Measurements from ENCODE around the gene THBS2.
"Not testable (repeated sequence)": the region's sequence is repeated elsewhere in the genome, so short reads cannot be mapped to it uniquely, and the experiment has no call there.

Gene THBS2

GRCh38 chr6:169205176-169206160 is 48.2 kb downstream of the THBS2 start:
- DNase-seq: no peak

GRCh38 chr6:169204167-169204566 is 49.5 kb downstream of the THBS2 start:
- no peak for DNase-seq

GRCh38 chr6:169201985-169202384 is 51.7 kb downstream of the THBS2 start:
- no peak for DNase-seq

- DNase-seq: no peak
These were observed 52.6 kb downstream of the THBS2 start for GRCh38 chr6:169200893-169201514.

GRCh38 chr6:169199625-169200335 is 53.9 kb downstream of the THBS2 start:
- DNase-seq: no peak

- no peak for DNase-seq
These were observed 54.8 kb downstream of the THBS2 start for GRCh38 chr6:169198885-169199284.

GRCh38 chr6:169197929-169198328 is 55.7 kb downstream of the THBS2 start:
- not testable (repeated sequence) for DNase-seq

GRCh38 chr6:169196279-169196678 is 57.4 kb downstream of the THBS2 start:
- not testable (repeated sequence) for DNase-seq

- no peak for DNase-seq
These were observed 58.9 kb downstream of the THBS2 start for GRCh38 chr6:169194737-169195136.

GRCh38 chr6:169190970-169191369 is 62.7 kb downstream of the THBS2 start:
- no peak for DNase-seq

- DNase-seq: no peak
These were observed 63.5 kb downstream of the THBS2 start for GRCh38 chr6:169190144-169190584.

- no peak for DNase-seq
These were observed 64.0 kb downstream of the THBS2 start for GRCh38 chr6:169189686-169190085.

- DNase-seq: no peak
These were observed 64.5 kb downstream of the THBS2 start for GRCh38 chr6:169189182-169189581.

- DNase-seq: no peak
These were observed 65.2 kb downstream of the THBS2 start for GRCh38 chr6:169188475-169188874.

GRCh38 chr6:169188051-169188470 is 65.6 kb downstream of the THBS2 start:
- no peak for DNase-seq

GRCh38 chr6:169186496-169187169 is 67.0 kb downstream of the THBS2 start:
- DNase-seq: no peak

- DNase-seq: no peak
These were observed 67.8 kb downstream of the THBS2 start for GRCh38 chr6:169185692-169186485.

- no peak for DNase-seq
These were observed 68.6 kb downstream of the THBS2 start for GRCh38 chr6:169185011-169185521.

- DNase-seq: no peak
These were observed 69.2 kb downstream of the THBS2 start for GRCh38 chr6:169184419-169184818.

- DNase-seq: no peak
These were observed 70.4 kb downstream of the THBS2 start for GRCh38 chr6:169183233-169183632.

GRCh38 chr6:169179831-169180230 is 73.8 kb downstream of the THBS2 start:
- DNase-seq: not testable (repeated sequence)
